NT2/D1 (cell line): Measurements from ENCODE around the gene PURA.

ENCODE experiments used
- DNase-seq: peaks from one replicate; pipeline ENCODE4 v3.0.0-alpha.2; 2011; ENCODE audit warnings: low read depth, low spot score
- H3K27me3 ChIP-seq: 2 replicates; pipeline ENCODE4 v1.6.0; 2011; ENCODE audit warnings: mild to moderate bottlenecking; ENCODE audit not compliant: insufficient read length, insufficient read depth
- H3K36me3 ChIP-seq: 2 replicates; pipeline ENCODE4 v1.6.1; 2011; ENCODE audit warnings: mild to moderate bottlenecking, low read length, mixed read lengths; ENCODE audit not compliant: insufficient read depth, insufficient read length
- H3K4me1 ChIP-seq: 2 replicates; pipeline ENCODE4 v1.5.1; 2011; ENCODE audit not compliant: insufficient read depth, insufficient read length
- H3K4me3 ChIP-seq: 2 replicates; pipeline ENCODE4 v1.5.1; 2011; ENCODE audit warnings: low read depth; ENCODE audit not compliant: insufficient read length
- H3K9ac ChIP-seq: 2 replicates; pipeline ENCODE4 v1.6.0; 2011; ENCODE audit warnings: low read depth; ENCODE audit not compliant: insufficient read length
- H3K9me3 ChIP-seq: 2 replicates; pipeline ENCODE4 v1.5.1; 2011; ENCODE audit warnings: mild to moderate bottlenecking, low read length; ENCODE audit not compliant: insufficient read depth
- SUZ12 ChIP-seq: IDR thresholded peaks from 2 replicates; pipeline ENCODE4 v1.6.1; 2011; ENCODE audit not compliant: insufficient read length, insufficient read depth; ENCODE audit errors: extremely low read depth
- YY1 ChIP-seq: IDR thresholded peaks from 2 replicates; pipeline ENCODE4 v1.6.1; 2011; ENCODE audit not compliant: insufficient read length, insufficient read depth
- ZNF274 ChIP-seq: IDR thresholded peaks from 2 replicates; pipeline ENCODE4 v1.6.1; 2011; ENCODE audit warnings: mild to moderate bottlenecking, low read depth, low read length

PURA gene

DNA sequence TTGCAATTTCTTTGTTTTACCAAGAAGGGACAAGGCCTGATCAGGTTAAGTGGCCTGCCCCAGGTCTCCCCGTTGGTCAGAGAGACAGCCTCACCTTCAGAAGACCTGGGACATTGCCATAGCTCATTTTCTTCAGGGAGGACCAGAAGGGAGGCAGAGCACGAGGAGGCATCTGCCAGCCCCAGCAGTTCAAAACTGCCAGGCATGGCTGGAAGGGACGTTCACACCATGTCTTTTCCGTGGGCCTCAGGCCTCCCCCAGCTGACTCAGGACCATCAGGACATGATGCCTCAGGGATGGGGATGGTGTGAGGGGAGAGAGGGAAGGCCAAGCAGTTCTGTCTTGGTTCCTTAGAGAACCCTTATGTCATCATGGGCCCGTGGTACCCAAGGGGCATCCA lies 28.3 kb downstream of the PURA start:
- no peak overlapping the region for H3K9ac ChIP-seq
- peaks cover 26% of the 10 kb centered on the region for H3K27me3 ChIP-seq
- no peak overlapping the region for H3K4me3 ChIP-seq
- DNase-seq = no peak
- no peaks in the 10 kb centered on the region for H3K36me3 ChIP-seq
- peaks cover 8% of the 10 kb centered on the region for H3K4me1 ChIP-seq
- no peaks in the 10 kb centered on the region for H3K9me3 ChIP-seq
- no peak for TF ChIP-seq SUZ12
- no peak for TF ChIP-seq ZNF274
- no peak for TF ChIP-seq YY1

- no peak overlapping the region for H3K9ac ChIP-seq
- peaks cover 32% of the 10 kb centered on the region for H3K27me3 ChIP-seq
- no peaks in the 10 kb centered on the region for H3K9me3 ChIP-seq
- TF ChIP-seq ZNF274 = no peak
- no peak for TF ChIP-seq YY1
- no peak for TF ChIP-seq SUZ12
- DNase-seq = no peak
- peaks cover 8% of the 10 kb centered on the region for H3K4me1 ChIP-seq
- no peaks in the 10 kb centered on the region for H3K36me3 ChIP-seq
- no peak overlapping the region for H3K4me3 ChIP-seq
Observed at GRCh38 chr5:140142856-140143255, 28.9 kb downstream of the PURA start.

DNA sequence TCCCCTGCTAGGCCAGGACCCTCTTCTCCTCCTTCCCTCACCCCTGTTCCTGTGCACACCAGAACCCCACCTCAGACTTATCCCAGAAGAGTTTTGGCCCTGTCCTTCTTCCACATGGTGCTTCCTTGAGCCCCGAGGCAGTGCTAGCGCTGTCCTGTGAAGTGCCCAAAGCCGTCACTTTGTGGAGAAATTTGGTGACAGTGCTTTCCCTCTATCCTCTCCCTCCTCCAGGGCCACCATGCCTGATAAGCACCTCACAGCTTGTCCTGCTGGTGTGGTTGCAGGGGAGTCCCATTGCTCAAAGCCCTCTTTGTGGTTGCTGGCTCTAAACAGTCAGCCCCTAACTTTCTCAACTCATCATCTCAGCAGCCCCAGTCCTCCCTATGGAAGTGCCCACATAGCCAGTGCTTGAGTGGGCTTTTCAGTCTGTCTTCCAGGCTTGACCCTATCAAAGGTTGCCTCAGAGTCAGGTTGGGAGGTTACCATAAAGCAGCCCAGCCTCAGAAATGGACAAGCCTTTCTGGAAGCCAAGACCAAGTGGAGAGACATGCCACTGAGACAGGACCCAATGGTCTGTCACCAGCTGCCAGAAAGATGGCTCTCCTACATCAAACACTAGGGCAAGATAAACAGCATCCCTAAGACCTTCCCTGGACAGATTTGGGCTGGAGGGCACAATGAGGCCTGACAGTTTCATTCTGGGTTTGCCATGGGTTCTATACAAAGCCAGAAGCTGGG lies 29.8 kb downstream of the PURA start:
- H3K9me3 ChIP-seq = no peaks in the 10 kb centered on the region
- H3K4me1 ChIP-seq = peaks cover 8% of the 10 kb centered on the region
- TF ChIP-seq ZNF274 (no peak), SUZ12 (no peak), YY1 (no peak)
- H3K4me3 ChIP-seq = no peak overlapping the region
- DNase-seq = no peak
- no peaks in the 10 kb centered on the region for H3K36me3 ChIP-seq
- H3K27me3 ChIP-seq = peaks cover 39% of the 10 kb centered on the region
- H3K9ac ChIP-seq = no peak overlapping the region

DNA sequence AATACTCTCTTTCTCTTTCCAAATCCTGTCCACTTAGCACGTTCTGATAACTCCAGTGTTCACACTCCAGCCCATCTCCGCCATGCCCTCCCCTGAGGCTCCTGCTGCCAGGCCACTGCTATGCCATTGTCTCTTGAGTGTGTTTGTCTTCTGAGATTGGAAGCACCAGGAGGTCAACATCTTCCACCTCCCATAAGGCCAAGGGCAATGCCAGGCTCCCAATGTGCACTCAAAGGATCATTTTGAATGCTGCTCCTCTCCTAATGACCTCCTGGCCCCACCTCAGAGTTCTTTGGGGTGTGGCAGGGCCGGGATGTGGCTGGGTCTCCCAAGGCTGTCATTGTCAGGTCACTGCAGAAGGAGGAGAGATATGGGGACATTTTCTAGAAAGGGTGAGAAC lies 31.3 kb downstream of the PURA start:
- H3K9ac ChIP-seq = no peak overlapping the region
- TF ChIP-seq SUZ12 (no peak), YY1 (no peak), ZNF274 (no peak)
- peaks cover 8% of the 10 kb centered on the region for H3K4me1 ChIP-seq
- H3K27me3 ChIP-seq = peaks cover 39% of the 10 kb centered on the region
- no peaks in the 10 kb centered on the region for H3K9me3 ChIP-seq
- H3K4me3 ChIP-seq = no peak overlapping the region
- no peak for DNase-seq
- no peaks in the 10 kb centered on the region for H3K36me3 ChIP-seq

GRCh38 chr5:140145818-140146522 lies 32.1 kb downstream of the PURA start:
- Histone ChIP-seq H3K27me3 (peaks cover 39% of the 10 kb centered on the region), H3K4me3 (peak overlapping the region; percentile 67), H3K4me1 (peaks cover 8% of the 10 kb centered on the region), H3K9ac (peak overlapping the region; percentile 77), H3K36me3 (no peaks in the 10 kb centered on the region), H3K9me3 (no peaks in the 10 kb centered on the region)
- TF ChIP-seq YY1 (no peak), SUZ12 (peak; percentile 73), ZNF274 (no peak)
- DNase-seq = no peak

DNA sequence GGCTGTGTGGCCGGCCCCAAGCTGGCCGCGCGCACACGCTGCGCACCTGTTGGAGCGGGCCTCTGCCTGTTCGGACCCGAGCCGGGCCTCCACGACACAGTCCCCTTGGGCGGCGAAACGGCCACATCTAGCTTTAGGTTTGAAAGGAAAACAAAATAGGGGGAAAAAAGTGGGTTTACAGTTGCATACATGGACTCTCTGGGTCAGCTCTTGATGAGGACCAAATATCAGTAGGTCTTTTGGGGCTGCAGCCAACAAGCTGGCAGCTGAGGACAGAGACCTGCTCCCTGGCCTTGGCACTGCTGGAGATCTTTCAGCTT lies 32.6 kb downstream of the PURA start:
- H3K4me3 ChIP-seq = peak overlapping the region; percentile 67
- H3K36me3 ChIP-seq = no peaks in the 10 kb centered on the region
- peak overlapping the region; percentile 77 for H3K9ac ChIP-seq
- peaks cover 39% of the 10 kb centered on the region for H3K27me3 ChIP-seq
- no peak for DNase-seq
- no peak for TF ChIP-seq ZNF274
- TF ChIP-seq SUZ12 = peak; percentile 29
- H3K9me3 ChIP-seq = no peaks in the 10 kb centered on the region
- peaks cover 8% of the 10 kb centered on the region for H3K4me1 ChIP-seq

DNA sequence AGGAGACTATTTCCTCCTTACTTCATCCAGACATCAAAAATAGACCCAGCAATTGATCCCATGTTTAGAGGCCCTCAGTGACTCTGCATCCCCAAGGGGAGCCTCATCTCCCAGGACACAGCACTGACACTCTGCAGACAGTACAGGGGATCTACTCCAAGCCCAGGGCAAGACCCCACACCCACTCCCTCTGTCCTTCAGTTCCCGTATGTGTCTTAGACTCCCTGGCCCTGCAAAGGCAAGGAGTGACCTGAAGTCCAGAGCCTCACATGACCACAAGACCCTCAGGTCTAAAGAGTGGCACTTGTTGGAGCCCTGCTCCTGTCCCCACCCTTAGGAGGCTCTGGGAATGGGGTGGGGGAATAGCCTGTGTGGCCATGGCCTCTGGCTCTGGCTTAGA lies 33.6 kb downstream of the PURA start:
- no peak overlapping the region for H3K4me3 ChIP-seq
- no peaks in the 10 kb centered on the region for H3K9me3 ChIP-seq
- no peak overlapping the region for H3K9ac ChIP-seq
- H3K36me3 ChIP-seq = no peaks in the 10 kb centered on the region
- TF ChIP-seq SUZ12 = no peak
- TF ChIP-seq ZNF274 = no peak
- TF ChIP-seq YY1 = no peak
- DNase-seq = no peak
- H3K27me3 ChIP-seq = peaks cover 39% of the 10 kb centered on the region
- peaks cover 8% of the 10 kb centered on the region for H3K4me1 ChIP-seq
